SK-MEL-5 (cell line): ENCODE results near the gene AGPAT4. TPM values are rescaled to one million over a fixed set of nuclear protein-coding genes. Genes with fewer than 3 reads are reported as not detected.
A peak's percentile ranks its signal among the peaks of the same experiment; 100 is the strongest.

Source experiments
- DNase-seq: peaks from one replicate; pipeline ENCODE4 v3.0.0-alpha.2; 2016; ENCODE audit warnings: low read depth, low spot score
- in situ Hi-C: cut with HindIII; loops from 2 replicates; pipeline ENCODE4 v1.10.0; 2016; ENCODE audit warnings: low sequenced_read_pairs, high pct_unique_total_duplicates, low pct_unique_long_range_greater_than_20kb
- total RNA-seq: library from RNA; depleted of rRNA; stranded (reverse); fragments of >200 nt; shearing (Covaris generic); gene quantifications from 2 replicates; pipeline ENCODE4 v1.2.3, GENCODE V29; 2014

AGPAT4 gene
- total RNA-seq, 1 experiment from 2014 or later = 1.4 TPM

GRCh38 chr6:161292650-161293281 lies 18.9 kb upstream of the AGPAT4 start:
- no peak for DNase-seq
- in situ Hi-C loops = no loop called here

- DNase-seq = no peak
- in situ Hi-C loops = no loop called here
Observed at GRCh38 chr6:161292145-161292544, 18.3 kb upstream of the AGPAT4 start.

- no peak for DNase-seq
- in situ Hi-C loops = no loop called here
Observed at GRCh38 chr6:161290751-161291150, 16.9 kb upstream of the AGPAT4 start.

- in situ Hi-C loops = no loop called here
- no peak for DNase-seq
Observed at GRCh38 chr6:161284653-161285052, 10.8 kb upstream of the AGPAT4 start.

GRCh38 chr6:161281092-161281491 lies 7.2 kb upstream of the AGPAT4 start:
- no peak for DNase-seq
- in situ Hi-C loops = no loop called here

- in situ Hi-C loops = no loop called here
- DNase-seq = no peak
Observed at GRCh38 chr6:161279677-161280415, 6.0 kb upstream of the AGPAT4 start.

GRCh38 chr6:161276605-161277155 lies 2.8 kb upstream of the AGPAT4 start:
- no peak for DNase-seq
- in situ Hi-C loops = no loop called here

- no peak for DNase-seq
- in situ Hi-C loops = no loop called here
Observed at GRCh38 chr6:161274898-161275297, 1.0 kb upstream of the AGPAT4 start.

- in situ Hi-C loops = no loop called here
- DNase-seq = no peak
Observed at GRCh38 chr6:161274488-161274858, 612 bp upstream of the AGPAT4 start.

GRCh38 chr6:161273274-161273751 lies 548 bp downstream of the AGPAT4 start:
- DNase-seq = peak; percentile 3
- in situ Hi-C loops = no loop called here

- in situ Hi-C loops = no loop called here
- DNase-seq = no peak
Observed at GRCh38 chr6:161272635-161273273, 1.1 kb downstream of the AGPAT4 start.

- DNase-seq = no peak
- in situ Hi-C loops = no loop called here
Observed at GRCh38 chr6:161271343-161272030, 2.4 kb downstream of the AGPAT4 start.

GRCh38 chr6:161270116-161270515 lies 3.7 kb downstream of the AGPAT4 start:
- in situ Hi-C loops = no loop called here
- DNase-seq = no peak

GRCh38 chr6:161269310-161269709 lies 4.6 kb downstream of the AGPAT4 start:
- no peak for DNase-seq
- in situ Hi-C loops = no loop called here

GRCh38 chr6:161268531-161269210 lies 5.2 kb downstream of the AGPAT4 start:
- DNase-seq = no peak
- in situ Hi-C loops = no loop called here

- no peak for DNase-seq
Observed at GRCh38 chr6:161266513-161267230, 7.2 kb downstream of the AGPAT4 start.

GRCh38 chr6:161265975-161266374 lies 7.9 kb downstream of the AGPAT4 start:
- no peak for DNase-seq
- in situ Hi-C loops = no loop called here

More at GRCh38 chr6:161266513-161267230, 7.2 kb downstream of the AGPAT4 start:
- in situ Hi-C loops = no loop called here
